ENCODE data around the gene CEACAM21. TPM values are rescaled to one million over a fixed set of nuclear protein-coding genes. Genes with fewer than 3 reads are reported as not detected.

Gene CEACAM21
- total RNA-seq, 2 experiments from 2014 or later: 40.8 to 56.0 TPM

DNA sequence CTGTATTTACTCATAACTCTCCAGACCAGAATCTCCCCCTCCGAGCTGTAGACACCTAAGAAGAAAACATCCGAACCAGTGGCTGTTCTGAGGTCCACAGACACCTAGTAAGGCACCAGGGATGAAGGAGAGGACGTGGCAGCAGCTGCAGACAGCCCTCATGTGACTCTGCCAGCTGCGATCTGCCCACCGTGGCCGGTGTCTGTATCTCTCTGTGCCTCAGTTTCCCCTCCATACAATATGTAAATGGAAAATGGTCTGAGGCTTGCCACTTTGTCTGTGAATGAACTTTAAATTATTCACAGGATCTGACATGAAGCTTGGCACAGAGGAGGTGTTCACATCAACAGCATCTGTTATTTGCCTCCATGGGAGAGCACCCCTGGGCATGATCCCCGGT, 48.5 kb downstream of the CEACAM21 start:
- no peaks in the 10 kb centered on the region for H4K20me1 ChIP-seq (ENCODE audit: insufficient read depth, low read length)
- H3K27ac ChIP-seq (ENCODE audit: low read depth, low read length, poor library complexity, severe bottlenecking): no peak overlapping the region
- no TSS peak for BruUV-seq (replicated peaks)
- no peak overlapping the region for H3K4me2 ChIP-seq (ENCODE audit: low read length)
- no peak for TF ChIP-seq EZH2phosphoT487 (IDR thresholded peaks at IDR 0.05; ENCODE audit: borderline replicate concordance, low read depth, low read length)
- TF ChIP-seq, protein P1, sequence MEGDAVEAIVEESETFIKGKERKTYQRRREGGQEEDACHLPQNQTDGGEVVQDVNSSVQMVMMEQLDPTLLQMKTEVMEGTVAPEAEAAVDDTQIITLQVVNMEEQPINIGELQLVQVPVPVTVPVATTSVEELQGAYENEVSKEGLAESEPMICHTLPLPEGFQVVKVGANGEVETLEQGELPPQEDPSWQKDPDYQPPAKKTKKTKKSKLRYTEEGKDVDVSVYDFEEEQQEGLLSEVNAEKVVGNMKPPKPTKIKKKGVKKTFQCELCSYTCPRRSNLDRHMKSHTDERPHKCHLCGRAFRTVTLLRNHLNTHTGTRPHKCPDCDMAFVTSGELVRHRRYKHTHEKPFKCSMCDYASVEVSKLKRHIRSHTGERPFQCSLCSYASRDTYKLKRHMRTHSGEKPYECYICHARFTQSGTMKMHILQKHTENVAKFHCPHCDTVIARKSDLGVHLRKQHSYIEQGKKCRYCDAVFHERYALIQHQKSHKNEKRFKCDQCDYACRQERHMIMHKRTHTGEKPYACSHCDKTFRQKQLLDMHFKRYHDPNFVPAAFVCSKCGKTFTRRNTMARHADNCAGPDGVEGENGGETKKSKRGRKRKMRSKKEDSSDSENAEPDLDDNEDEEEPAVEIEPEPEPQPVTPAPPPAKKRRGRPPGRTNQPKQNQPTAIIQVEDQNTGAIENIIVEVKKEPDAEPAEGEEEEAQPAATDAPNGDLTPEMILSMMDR (conservative IDR thresholded peaks at IDR 0.05; ENCODE audit: low read length): no peak
- no peak overlapping the region for H2AFZ ChIP-seq (ENCODE audit: low read length)
- intact Hi-C loops (cut with micrococcal nuclease; ENCODE audit: unreplicated experiment): no loop called here
- no peaks in the 10 kb centered on the region for H3K4me1 ChIP-seq (ENCODE audit: insufficient read depth, low read length, poor library complexity, severe bottlenecking)
- no peaks in the 10 kb centered on the region for H3K9me2 ChIP-seq (ENCODE audit: insufficient read depth, low read length)
- ChIA-PET CTCF (ENCODE audit: unreplicated experiment) (no interaction called here), POLR2A (no interaction called here)
- no peaks in the 10 kb centered on the region for H3K36me3 ChIP-seq (ENCODE audit: insufficient read depth, low read length)
- H3K79me2 ChIP-seq (ENCODE audit: insufficient read depth, low read depth, low read length): no peaks in the 10 kb centered on the region
- no peak overlapping the region for H3K4me3 ChIP-seq (ENCODE audit: low read depth, low read length, poor library complexity, severe bottlenecking)
- DNase-seq (ENCODE audit: low spot score): no peak
- peaks cover 4% of the 10 kb centered on the region; the same call in 1 of the 2 replicates for H3K9me3 ChIP-seq (ENCODE audit: low read length)

- H3K79me2 ChIP-seq (ENCODE audit: insufficient read depth, low read depth, low read length): no peaks in the 10 kb centered on the region
- no TSS peak for BruUV-seq (replicated peaks)
- H3K4me1 ChIP-seq (ENCODE audit: insufficient read depth, low read length, poor library complexity, severe bottlenecking): no peaks in the 10 kb centered on the region
- DNase-seq (ENCODE audit: low spot score): no peak
- H2AFZ ChIP-seq (ENCODE audit: low read length): no peak overlapping the region
- ChIA-PET POLR2A (no interaction called here), CTCF (ENCODE audit: unreplicated experiment) (no interaction called here)
- TF ChIP-seq, protein P1 (conservative IDR thresholded peaks at IDR 0.05; ENCODE audit: low read length): no peak
- TF ChIP-seq EZH2phosphoT487 (IDR thresholded peaks at IDR 0.05; ENCODE audit: borderline replicate concordance, low read depth, low read length): no peak
- peaks cover 8% of the 10 kb centered on the region; the same call in 1 of the 2 replicates for H3K9me3 ChIP-seq (ENCODE audit: low read length)
- no peak overlapping the region for H3K27ac ChIP-seq (ENCODE audit: low read depth, low read length, poor library complexity, severe bottlenecking)
- H3K36me3 ChIP-seq (ENCODE audit: insufficient read depth, low read length): no peaks in the 10 kb centered on the region
- intact Hi-C loops (cut with micrococcal nuclease; ENCODE audit: unreplicated experiment): no loop called here
- no peaks in the 10 kb centered on the region for H4K20me1 ChIP-seq (ENCODE audit: insufficient read depth, low read length)
- H3K9me2 ChIP-seq (ENCODE audit: insufficient read depth, low read length): no peaks in the 10 kb centered on the region
- H3K4me2 ChIP-seq (ENCODE audit: low read length): no peak overlapping the region
- H3K4me3 ChIP-seq (ENCODE audit: low read depth, low read length, poor library complexity, severe bottlenecking): no peak overlapping the region
These were observed 49.0 kb downstream of the CEACAM21 start for GRCh38 chr19:41624937-41625336.

DNA sequence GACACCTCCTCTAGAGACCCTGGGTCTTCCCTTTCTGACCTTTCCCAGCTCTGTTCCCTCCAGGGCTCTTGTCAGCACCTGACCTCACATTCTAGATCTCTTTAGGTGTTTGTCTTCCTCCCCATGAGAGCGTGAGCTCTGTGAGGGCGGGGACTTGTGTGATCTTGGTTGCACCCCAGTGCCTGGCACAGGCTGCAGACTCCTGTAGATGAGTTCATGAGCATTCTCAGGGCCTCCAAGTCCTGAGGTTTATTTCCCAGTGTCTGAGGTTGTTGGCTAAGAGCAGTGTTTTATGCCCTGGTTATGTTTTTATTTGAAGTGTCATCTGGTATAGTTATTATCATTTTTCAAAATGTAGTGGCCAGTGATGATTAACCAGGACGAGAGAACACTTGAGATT, 50.3 kb downstream of the CEACAM21 start:
- no peaks in the 10 kb centered on the region for H4K20me1 ChIP-seq (ENCODE audit: insufficient read depth, low read length)
- H3K9me3 ChIP-seq (ENCODE audit: low read length): peaks cover 20% of the 10 kb centered on the region
- no peak overlapping the region for H3K4me2 ChIP-seq (ENCODE audit: low read length)
- POLR2A ChIA-PET: no interaction called here
- H2AFZ ChIP-seq (ENCODE audit: low read length): no peak overlapping the region
- intact Hi-C loops (cut with micrococcal nuclease; ENCODE audit: unreplicated experiment): no loop called here
- CTCF ChIA-PET (ENCODE audit: unreplicated experiment): no interaction called here
- no peaks in the 10 kb centered on the region for H3K79me2 ChIP-seq (ENCODE audit: insufficient read depth, low read depth, low read length)
- no peaks in the 10 kb centered on the region for H3K9me2 ChIP-seq (ENCODE audit: insufficient read depth, low read length)
- no peak overlapping the region for H3K27ac ChIP-seq (ENCODE audit: low read depth, low read length, poor library complexity, severe bottlenecking)
- TF ChIP-seq EZH2phosphoT487 (IDR thresholded peaks at IDR 0.05; ENCODE audit: borderline replicate concordance, low read depth, low read length): no peak
- TF ChIP-seq, protein P1 (conservative IDR thresholded peaks at IDR 0.05; ENCODE audit: low read length): no peak
- no TSS peak for BruUV-seq (replicated peaks)
- H3K36me3 ChIP-seq (ENCODE audit: insufficient read depth, low read length): no peaks in the 10 kb centered on the region
- H3K4me1 ChIP-seq (ENCODE audit: insufficient read depth, low read length, poor library complexity, severe bottlenecking): no peaks in the 10 kb centered on the region
- no peak overlapping the region for H3K4me3 ChIP-seq (ENCODE audit: low read depth, low read length, poor library complexity, severe bottlenecking)
- no peak for DNase-seq (ENCODE audit: low spot score)

Measured in OCI-LY7 (cell line).